HT1080 (cell line): ENCODE results near the gene B3GALT5. TPM values are rescaled to one million over a fixed set of nuclear protein-coding genes. Genes with fewer than 3 reads are reported as not detected.

Experiments used
- DNase-seq: peaks from one replicate; pipeline ENCODE4 v3.0.0-alpha.2; 2015; ENCODE audit warnings: low read depth
- total RNA-seq: library from RNA; depleted of rRNA; stranded (reverse); fragments of >200 nt; shearing (Covaris generic); gene quantifications from 2 replicates; pipeline ENCODE4 v1.2.3, GENCODE V29; 2014

B3GALT5 gene
- total RNA-seq, 1 experiment from 2014 or later, result 3.5 TPM

DNA sequence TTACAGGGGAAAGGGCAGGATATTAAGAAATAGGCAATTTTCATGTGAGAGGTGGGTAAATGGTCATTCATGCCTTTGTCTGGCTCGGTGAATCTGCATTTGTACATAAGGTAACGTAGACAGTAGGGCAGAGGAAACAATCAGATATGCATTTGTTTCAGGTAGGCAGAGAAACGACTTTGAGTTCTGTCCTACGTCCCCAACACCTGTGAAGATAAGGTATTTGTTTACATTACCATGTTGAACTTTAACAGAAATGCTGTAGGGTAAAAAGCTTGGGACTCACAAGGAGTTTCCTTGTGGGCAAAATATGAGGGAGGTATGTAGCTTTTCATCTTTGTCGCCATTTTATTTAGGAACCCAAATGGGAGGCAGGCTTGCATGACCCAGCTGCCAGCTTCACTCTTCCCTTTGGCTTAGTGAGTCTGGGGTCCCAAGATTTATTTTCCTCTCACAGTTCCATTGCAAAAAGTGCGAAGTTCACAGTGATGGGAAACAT is 31.4 kb downstream of the B3GALT5 start:
- no peak for DNase-seq

DNA sequence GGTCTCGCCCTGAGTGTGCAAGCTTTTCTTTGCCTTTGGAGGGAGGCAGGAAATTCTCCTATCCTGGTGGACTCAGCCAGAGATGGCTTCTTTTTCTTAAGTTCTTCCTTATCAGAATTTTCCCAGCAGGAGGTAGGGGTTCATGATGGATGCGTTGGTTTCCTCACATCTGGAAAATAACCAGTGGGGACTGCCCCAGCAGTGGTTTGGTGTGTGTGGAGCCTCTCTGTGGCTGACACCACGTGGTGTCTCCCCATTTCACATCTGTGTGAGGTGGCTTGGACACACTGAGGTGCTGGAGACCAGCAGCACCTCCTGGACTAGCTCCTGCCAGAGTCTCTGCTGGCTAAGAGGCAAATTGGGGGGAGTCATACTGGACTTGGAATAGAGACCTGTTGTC is 32.6 kb downstream of the B3GALT5 start:
- DNase-seq, result no peak

GRCh38 chr21:39647476-39647875 is 34.7 kb downstream of the B3GALT5 start:
- peak; percentile 92 for DNase-seq

DNA sequence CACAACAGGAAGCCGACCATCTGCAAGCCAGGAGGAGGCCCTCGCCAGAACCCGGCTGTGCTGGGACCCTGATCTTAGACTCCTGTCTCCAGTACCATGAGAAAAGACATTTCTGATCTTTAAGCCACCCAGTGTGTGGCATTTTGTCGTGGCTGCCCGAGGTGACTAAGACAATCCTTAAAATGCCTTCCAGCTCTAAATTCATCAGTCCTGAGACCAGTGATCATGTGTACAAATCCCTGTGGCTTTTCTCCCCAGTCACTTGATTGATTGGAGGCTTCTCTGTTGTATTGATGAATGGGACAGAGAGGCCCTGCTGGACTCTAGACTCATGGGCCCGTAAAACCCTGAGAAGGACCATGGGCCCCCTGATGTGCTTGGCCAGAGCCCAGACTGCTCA is 36.1 kb downstream of the B3GALT5 start:
- DNase-seq, result no peak

GRCh38 chr21:39649526-39649925 is 36.8 kb downstream of the B3GALT5 start:
- DNase-seq, result no peak

DNA sequence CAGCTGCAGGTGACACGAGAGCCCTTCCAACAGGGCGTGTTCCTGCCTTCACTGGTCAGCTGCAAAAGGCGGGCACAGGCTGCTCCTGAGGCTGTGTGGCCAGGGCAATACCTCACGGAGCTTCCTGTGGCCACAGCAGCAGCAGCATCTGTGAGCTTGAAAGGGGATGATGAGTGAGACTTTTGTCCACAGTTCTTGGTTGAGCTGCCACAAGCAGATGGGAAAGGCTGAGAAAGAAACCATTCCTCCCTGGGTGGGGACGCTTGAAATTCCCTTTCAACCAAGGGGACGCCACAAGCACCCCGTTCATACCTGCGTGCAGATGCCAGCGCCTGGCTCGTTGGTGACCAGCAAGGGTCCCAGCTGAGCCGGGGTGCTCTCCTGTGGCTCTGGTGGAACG is 37.6 kb downstream of the B3GALT5 start:
- DNase-seq, result no peak

- no peak for DNase-seq
Measured at GRCh38 chr21:39650801-39651200, 38.1 kb downstream of the B3GALT5 start.

DNA sequence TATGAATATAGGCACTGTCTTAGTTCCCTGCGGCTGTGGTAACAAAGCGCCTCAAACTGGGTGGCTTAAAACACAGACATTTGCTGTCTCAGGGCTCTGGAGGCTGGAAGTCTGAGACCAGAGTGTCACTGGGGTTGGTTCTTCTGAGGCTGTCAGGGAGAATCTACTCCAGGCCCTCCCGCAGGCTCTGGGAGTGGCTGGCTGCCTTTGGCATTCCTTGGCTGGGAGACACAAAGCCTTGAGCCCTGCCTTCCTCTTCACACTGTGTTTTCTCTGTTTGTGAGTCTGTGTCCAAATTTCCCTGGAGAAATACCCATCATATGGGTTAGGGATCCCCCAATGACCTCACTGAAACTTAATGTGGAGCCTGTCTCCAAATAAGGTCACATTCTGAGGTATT is 38.5 kb downstream of the B3GALT5 start:
- DNase-seq, result no peak

- DNase-seq, result no peak
Measured at GRCh38 chr21:39654951-39655350, 42.2 kb downstream of the B3GALT5 start.

DNA sequence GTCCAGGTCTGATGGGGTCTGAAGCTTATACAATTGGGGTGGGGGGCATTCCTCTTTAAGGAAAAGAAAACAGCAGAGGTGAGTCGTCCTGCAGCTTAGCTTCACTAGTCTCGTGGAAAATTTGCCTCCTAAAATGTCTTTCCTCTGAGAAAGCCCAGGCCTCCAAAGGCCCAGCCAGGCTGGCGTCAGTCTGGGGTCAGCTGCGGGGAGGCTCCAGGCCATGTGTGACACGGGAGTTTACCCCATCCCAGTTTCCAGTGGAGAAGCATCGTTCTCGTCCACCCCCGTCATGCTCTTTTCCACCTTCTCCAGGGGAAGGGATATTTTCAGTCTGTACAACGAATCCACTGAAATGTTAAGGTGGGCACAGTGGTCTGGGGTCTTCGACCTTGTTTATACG is 42.8 kb downstream of the B3GALT5 start:
- DNase-seq, result no peak

DNA sequence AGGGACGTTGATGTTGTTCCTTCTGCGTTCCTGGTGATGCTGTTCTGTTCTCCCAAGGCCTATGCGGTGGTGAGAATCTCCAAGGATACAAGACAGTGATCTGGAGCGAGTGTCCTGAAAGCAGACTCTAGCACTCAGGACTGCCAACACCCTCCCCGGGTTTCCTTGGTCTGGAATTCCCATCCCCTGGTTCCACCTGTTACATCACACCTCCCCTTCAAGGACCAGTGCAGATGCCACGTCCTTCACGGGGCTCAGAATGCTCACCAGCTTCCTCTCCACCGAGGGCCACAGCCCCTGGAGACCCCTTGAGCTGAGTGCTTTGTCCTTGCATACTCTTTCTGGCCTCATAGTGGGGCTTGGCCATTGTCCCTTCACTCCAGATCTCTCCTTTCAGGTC is 43.5 kb downstream of the B3GALT5 start:
- no peak for DNase-seq

GRCh38 chr21:39657091-39657689 is 44.5 kb downstream of the B3GALT5 start:
- DNase-seq, result no peak

- no peak for DNase-seq
Measured at GRCh38 chr21:39658066-39658465, 45.3 kb downstream of the B3GALT5 start.

DNA sequence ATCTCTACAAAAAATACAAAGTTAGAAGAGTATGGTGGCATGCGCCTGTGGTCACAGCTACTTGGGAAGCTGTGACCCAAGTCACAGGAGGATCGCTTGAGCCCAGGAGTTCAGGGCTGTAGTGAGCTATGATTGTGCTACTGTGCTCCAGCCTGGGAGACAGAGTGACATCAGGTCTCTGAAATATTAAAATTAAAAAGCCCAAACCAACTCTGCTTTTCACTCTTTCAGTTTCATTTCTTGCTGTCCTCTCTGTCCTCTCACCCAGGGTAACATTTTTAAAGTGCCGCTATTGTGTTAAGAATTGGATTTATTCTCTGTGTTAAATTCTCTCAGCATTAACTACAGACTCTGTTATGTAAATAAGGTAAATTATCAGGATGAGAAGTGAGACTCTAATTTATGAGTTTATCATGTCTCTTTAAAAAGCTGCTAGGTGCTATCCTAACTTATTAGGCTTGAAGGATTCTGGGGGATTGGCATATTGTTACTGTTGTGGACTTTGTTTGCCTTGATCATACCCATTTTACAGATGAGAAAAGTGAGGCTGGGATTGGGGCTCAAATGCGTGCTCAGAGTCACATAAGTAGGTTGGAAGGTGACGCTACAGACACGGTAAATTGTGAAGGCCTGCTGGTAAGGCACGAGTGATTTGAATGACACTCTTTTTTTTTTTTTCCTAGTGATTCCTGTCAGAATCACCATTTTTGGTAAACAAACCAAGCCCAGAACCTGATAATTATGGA is 46.5 kb downstream of the B3GALT5 start:
- DNase-seq, result no peak

DNA sequence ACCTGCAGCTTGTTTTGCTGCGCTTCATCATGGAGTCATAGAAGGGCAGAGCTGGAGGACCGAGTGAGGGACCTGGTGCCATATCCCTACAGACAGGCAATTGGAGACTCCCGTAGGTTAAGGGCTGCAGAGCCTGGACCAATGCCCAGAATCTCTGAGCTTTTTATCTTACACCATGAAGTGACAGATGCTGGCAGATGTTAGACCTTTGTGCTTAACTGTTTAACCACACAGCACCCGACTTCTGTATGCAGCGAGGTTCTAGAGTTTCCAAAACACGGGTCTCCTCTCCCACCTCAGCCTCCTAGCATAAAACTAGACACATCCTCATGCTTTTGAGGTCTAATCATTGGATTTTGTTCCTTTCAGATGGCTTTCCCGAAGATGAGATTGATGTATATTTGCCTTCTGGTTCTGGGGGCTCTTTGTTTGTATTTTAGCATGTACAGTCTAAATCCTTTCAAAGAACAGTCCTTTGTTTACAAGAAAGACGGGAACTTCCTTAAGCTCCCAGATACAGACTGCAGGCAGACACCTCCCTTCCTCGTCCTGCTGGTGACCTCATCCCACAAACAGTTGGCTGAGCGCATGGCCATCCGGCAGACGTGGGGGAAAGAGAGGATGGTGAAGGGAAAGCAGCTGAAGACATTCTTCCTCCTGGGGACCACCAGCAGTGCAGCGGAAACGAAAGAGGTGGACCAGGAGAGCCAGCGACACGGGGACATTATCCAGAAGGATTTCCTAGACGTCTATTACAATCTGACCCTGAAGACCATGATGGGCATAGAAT is 47.6 kb downstream of the B3GALT5 start:
- DNase-seq, result peak; percentile 81

DNA sequence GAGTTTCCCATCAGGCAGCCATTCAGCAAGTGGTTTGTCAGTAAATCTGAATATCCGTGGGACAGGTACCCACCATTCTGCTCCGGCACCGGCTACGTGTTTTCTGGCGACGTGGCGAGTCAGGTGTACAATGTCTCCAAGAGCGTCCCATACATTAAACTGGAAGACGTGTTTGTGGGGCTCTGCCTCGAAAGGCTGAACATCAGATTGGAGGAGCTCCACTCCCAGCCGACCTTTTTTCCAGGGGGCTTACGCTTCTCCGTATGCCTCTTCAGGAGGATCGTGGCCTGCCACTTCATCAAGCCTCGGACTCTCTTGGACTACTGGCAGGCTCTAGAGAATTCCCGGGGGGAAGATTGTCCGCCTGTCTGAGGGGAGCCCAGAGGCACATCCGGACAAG is 48.4 kb downstream of the B3GALT5 start:
- DNase-seq, result no peak

DNA sequence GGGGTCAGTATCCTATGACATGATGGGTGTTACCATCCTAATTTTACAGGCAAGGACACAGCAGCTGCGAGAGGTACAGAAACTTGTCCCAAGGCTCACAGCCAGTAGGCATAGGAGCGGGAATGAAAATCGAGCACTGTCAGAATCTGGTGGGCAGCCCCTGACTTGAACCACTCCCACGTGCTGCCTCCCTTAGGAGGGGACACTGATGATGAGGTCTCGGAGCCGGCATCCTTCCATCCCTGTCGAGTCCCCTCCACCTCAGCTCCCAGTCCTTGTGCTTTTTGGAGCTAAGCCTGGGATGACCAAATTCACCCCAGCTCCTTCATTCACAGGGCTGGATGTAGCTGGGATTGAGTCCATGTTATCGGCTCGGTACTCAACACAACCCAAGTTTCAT is 49.0 kb downstream of the B3GALT5 start:
- no peak for DNase-seq

DNA sequence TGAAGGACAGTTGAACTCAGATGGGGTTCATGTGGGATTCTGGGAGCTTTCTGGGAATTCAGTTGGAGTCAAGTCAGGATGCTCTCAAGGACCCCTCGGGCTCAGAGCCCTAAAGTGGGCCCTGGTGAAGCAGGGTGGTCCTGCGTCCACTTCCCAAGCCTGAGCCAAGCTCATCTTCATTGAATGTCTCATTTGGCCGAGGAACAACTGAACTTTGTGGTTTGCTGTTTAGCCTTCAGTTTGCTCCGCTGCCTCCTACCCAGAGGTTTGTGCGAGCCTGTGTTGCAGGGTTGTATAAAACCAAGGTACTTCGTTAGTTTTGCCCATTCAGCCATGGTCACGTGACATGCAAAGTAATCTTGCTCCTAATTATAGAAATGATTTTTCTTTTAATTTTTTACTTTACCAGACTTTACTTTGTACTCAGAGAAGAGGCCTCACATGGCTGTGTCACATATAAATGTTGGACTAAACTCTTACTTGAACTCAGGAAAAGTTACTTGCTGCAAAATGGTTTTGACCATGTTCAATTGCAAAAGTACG is 49.7 kb downstream of the B3GALT5 start:
- DNase-seq, result no peak

DNA sequence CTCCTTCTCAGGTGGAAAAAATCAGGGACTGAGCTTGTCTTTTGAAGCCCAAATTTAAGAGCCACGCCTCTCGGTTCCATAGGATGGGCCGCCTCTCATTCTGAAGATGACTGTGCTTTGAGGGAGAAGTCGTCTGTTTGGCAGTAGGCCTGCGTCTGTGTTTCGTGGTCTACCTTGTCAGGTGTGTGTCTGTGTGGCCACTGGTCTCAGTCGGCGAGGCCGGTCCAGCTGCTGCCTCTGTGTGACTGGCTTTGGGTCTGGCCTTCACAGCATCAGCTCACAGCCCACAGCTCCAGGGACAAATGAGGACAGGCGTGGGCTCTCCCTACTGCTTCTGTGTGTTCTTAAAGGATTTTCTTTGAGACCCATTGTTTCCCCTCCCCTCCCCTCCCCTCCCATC is 50.3 kb downstream of the B3GALT5 start:
- DNase-seq, result no peak

GRCh38 chr21:39663742-39664492 is 51.2 kb downstream of the B3GALT5 start:
- no peak for DNase-seq

GRCh38 chr21:39664586-39664985 is 51.8 kb downstream of the B3GALT5 start:
- DNase-seq, result no peak
